ENCODE data around the gene CCNI2.

Gene CCNI2

DNA sequence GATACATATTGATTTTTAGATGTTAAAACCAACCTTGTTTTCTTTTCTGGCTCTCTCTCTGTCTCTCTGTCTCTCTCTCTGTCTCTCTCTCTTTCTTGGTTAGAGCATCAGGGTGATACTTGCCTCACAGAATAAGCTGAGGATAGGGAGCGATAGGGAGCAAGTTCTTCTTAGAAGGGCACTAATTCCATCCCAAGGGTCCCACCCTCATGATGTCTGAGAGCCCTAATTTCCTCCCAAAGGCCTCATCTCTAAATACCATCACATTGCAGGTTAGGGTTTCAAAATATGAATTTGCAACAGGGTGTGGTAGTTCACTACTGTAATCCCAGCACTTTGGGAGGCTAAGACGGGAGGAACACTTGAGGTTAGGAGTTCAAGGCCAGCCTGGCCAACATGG is 5.1 kb upstream of the CCNI2 start:
- ATAC-seq (replicated peaks) (no peak), DNase-seq (no peak)
- H3K4me3 Mint-ChIP-seq, result no peak overlapping the region
- peaks cover 5 to 12% of the 10 kb centered on the region in 2 donors for H3K4me1 Mint-ChIP-seq
- no peak overlapping the region for H3K27ac Mint-ChIP-seq
- peaks cover 0 to 3% of the 10 kb centered on the region in 2 donors for H3K36me3 Mint-ChIP-seq
- peaks cover 23 to 31% of the 10 kb centered on the region in 2 donors for H3K27me3 Mint-ChIP-seq
- H3K9me3 Mint-ChIP-seq, result peaks cover 0 to 2% of the 10 kb centered on the region in 2 donors

DNA sequence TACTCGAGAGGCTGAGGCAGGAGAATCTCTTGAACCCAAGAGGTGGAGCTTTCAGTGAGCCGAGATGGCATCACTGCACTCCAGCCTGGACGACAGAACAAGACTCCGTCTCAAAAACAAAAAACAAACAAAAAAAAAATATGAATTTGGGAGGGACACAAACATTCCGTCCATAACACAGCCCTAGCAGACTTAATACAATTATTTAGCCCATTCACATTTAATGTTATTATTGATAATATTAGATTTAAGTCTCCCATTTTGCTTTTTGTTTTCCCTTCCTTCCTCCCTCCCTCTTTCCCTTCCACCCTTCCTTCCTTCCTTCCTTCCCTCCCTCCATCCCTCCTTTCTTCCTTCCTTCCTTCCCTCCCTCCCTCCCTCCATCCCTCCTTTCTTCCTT is 4.6 kb upstream of the CCNI2 start:
- H3K4me1 Mint-ChIP-seq, result peaks cover 5 to 8% of the 10 kb centered on the region in 2 donors
- DNase-seq (no peak), ATAC-seq (replicated peaks) (no peak)
- no peak overlapping the region for H3K4me3 Mint-ChIP-seq
- peaks cover 0 to 2% of the 10 kb centered on the region in 2 donors for H3K9me3 Mint-ChIP-seq
- H3K27ac Mint-ChIP-seq, result no peak overlapping the region
- peaks cover 23 to 31% of the 10 kb centered on the region in 2 donors for H3K27me3 Mint-ChIP-seq
- peaks cover 0 to 3% of the 10 kb centered on the region in 2 donors for H3K36me3 Mint-ChIP-seq

DNA sequence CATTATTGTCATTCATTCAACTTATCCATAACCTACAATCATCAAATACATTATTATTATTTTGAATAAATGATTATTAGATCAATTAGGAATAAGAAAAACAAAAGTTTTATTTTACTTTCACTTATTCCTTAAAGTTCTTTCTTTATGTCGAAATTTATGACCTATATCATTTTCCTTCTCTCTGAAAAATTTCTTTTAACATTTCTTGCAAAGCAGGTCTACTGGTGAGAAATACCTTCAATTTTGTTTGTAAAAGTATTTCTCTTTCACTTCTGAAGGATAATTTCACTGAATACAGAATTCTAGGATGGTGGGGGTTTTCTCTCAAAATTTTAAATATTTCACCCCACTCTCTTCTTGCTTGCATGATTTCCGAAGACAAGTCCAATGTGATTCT is 2.6 kb upstream of the CCNI2 start:
- no peak for DNase-seq
- H3K4me3 Mint-ChIP-seq, result no peak overlapping the region
- H3K36me3 Mint-ChIP-seq, result peaks cover 0 to 3% of the 10 kb centered on the region in 2 donors
- H3K27me3 Mint-ChIP-seq, result peaks cover 32 to 42% of the 10 kb centered on the region in 2 donors
- H3K4me1 Mint-ChIP-seq, result no peaks in the 10 kb centered on the region
- H3K9me3 Mint-ChIP-seq, result peaks cover 0 to 2% of the 10 kb centered on the region in 2 donors
- H3K27ac Mint-ChIP-seq, result no peak overlapping the region
- ATAC-seq (replicated peaks), result no peak

DNA sequence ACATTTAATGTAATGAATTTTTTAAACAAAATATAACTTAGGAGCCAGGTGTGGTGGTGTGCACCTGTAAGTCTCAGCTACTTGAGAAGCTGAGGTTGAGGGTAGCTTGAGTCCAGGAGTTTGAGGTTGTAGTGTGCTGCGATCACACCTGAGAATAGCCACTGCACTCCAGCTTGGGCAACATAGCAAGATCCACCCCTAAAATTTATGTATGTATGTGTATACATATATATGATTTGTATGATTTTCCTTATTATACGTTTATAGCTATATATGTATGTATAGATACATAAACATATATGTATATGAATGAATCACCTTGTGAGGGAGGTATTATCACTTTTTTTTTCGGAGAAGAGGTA is 653 bp upstream of the CCNI2 start:
- peak overlapping the region; percentile 56 to 60 for H3K4me3 Mint-ChIP-seq

DNA sequence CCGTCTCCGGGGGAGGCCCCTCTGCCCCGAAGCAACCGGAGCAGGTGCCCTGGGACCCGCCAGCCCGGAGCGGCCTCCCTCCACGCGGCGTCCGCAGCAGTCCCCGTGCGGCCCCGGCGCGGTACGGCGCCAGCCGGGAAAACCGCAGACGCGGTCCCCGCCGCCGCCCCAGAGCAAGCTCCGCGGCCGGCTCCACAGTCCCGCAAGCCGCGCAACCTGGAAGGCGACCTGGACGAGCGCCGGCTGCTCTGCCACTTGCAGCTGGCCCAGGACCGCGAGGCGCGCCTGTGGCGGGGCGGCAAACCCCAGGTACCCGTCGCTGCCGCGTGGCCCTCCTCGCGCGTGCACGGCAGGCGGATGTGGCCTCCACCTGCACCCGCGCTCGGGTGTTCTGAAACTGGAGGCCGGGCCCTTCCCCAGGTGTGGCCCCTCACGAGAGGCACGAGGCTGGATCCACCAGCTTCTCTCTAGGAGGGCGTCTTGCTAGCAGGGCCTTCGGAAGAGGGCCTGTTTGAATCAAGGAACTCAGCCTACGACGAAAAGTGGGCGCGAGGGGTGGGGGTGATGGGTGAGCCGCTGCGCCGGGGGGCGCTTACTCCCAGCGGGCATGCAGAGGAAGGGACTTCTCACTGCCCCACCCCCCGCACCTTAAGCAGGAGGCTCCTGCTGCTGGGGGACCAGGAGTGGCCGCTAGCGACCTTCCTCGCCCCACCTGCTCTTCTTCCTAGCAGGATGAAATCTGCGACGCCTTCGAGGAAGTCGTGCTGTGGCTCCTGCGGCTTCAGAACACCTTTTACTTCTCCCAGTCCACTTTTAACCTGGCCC is 602 bp downstream of the CCNI2 start:
- H3K4me3 Mint-ChIP-seq, result peak overlapping the region; percentile 60 to 61
- ATAC-seq (replicated peaks), result peak; percentile 14 to 20
- peaks cover 11 to 16% of the 10 kb centered on the region in 2 donors for H3K4me1 Mint-ChIP-seq
- H3K27ac Mint-ChIP-seq, result peak overlapping the region; percentile 42
- H3K9me3 Mint-ChIP-seq, result no peaks in the 10 kb centered on the region
- DNase-seq, result no peak
- peaks cover 31 to 42% of the 10 kb centered on the region in 2 donors for H3K27me3 Mint-ChIP-seq
- peaks cover 0 to 3% of the 10 kb centered on the region in 2 donors for H3K36me3 Mint-ChIP-seq

More for the DNA sequence above, 653 bp upstream of the CCNI2 start:
- Mint-ChIP-seq H3K36me3 (peaks cover 0 to 3% of the 10 kb centered on the region in 2 donors), H3K4me1 (peaks cover 7 to 9% of the 10 kb centered on the region in 2 donors), H3K9me3 (peaks cover 0 to 2% of the 10 kb centered on the region in 2 donors), H3K27ac (no peak overlapping the region), H3K27me3 (peaks cover 32 to 42% of the 10 kb centered on the region in 2 donors)
- DNase-seq (no peak), ATAC-seq (replicated peaks) (no peak)

DNA sequence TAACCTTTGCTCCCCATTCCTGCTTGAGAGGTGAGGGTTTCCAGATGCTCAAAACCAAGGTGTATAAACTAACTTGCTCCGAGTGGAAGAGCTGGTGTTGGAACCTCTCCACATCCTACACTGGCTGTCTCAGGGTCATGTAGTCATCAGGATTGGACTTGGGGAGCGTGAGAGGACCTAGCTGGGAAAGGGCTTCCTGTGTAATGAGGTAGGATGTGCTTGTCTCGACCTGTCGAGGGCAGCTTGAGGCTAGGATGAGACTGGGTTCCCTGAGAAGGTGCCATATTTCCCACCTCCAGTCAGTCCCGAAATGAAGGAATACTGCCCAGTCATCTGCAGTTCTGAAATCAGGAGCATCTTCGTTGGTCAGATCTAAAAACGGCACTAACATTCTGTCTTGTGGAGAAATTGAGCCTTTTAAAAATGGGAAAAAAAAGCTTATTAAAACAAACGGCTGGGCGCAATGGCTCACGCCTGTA is 1.3 kb downstream of the CCNI2 start:
- peaks cover 11 to 16% of the 10 kb centered on the region in 2 donors for H3K4me1 Mint-ChIP-seq
- H3K9me3 Mint-ChIP-seq, result no peaks in the 10 kb centered on the region
- peaks cover 26 to 43% of the 10 kb centered on the region in 2 donors for H3K27me3 Mint-ChIP-seq
- ATAC-seq (replicated peaks) (no peak), DNase-seq (no peak)
- H3K4me3 Mint-ChIP-seq, result peak overlapping the region; percentile 11 to 60
- no peaks in the 10 kb centered on the region for H3K36me3 Mint-ChIP-seq
- H3K27ac Mint-ChIP-seq, result no peak overlapping the region

DNA sequence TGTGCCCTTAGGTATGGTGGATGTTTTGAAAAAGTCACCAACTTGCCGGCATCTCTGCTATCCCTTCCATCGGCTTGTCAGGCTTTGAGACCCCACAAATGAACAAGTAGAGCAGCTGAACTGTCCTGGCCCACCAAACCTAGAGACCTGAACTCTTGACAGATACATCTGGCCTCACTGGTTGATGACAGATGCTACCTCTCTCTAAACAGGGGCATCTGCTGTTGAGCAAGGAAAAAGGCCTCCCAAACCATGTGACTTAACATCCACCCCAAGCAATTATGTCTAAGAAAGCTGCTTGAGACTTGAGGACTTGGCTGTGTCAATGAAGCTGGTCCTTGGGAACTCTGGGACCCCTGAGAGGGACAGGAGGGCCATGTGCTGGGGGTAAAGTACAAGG is 2.3 kb downstream of the CCNI2 start:
- Mint-ChIP-seq H3K36me3 (no peaks in the 10 kb centered on the region), H3K4me3 (no peak overlapping the region), H3K4me1 (peaks cover 11 to 16% of the 10 kb centered on the region in 2 donors), H3K9me3 (no peaks in the 10 kb centered on the region), H3K27me3 (peaks cover 26 to 50% of the 10 kb centered on the region in 2 donors), H3K27ac (no peak overlapping the region)
- no peak for DNase-seq
- no peak for ATAC-seq (replicated peaks)

DNA sequence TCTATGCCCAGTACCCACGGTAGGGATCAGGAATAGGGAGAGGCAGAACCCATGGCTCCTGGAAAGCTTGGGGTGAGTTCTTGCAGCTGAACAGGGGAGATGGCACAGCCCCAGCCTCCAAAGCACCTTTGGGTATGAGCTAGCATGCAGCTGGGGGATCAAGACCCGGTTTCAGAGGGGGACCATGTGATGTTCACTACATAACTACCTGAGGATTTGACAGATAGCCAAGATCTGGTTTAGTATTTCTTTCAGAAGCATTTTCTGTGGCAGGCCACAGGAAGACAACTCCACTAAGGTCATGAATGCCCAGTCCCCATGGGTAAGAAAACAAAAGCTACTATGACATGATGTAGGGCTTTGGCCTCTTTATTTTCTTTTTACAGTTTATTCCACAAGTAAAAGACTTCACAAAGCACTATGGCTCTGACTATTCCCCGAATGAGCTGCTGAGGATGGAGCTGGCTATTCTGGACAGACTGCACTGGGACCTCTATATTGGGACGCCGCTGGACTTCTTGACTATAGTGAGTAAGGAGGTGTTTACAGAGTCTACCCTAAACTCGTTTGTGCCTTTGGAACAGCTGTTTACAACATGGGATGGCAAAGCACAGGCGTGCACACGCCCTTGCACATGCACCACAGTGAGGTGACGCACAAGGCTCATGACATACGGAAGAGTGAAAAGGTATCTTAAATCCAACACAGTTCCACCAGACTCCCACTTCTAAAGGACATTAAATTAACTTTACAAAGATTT is 3.4 kb downstream of the CCNI2 start:
- Mint-ChIP-seq H3K9me3 (no peaks in the 10 kb centered on the region), H3K4me1 (peaks cover 11 to 16% of the 10 kb centered on the region in 2 donors), H3K36me3 (no peaks in the 10 kb centered on the region), H3K4me3 (no peak overlapping the region), H3K27ac (peak overlapping the region; percentile 21), H3K27me3 (peaks cover 18 to 48% of the 10 kb centered on the region in 2 donors)
- DNase-seq (no peak), ATAC-seq (replicated peaks) (no peak)

DNA sequence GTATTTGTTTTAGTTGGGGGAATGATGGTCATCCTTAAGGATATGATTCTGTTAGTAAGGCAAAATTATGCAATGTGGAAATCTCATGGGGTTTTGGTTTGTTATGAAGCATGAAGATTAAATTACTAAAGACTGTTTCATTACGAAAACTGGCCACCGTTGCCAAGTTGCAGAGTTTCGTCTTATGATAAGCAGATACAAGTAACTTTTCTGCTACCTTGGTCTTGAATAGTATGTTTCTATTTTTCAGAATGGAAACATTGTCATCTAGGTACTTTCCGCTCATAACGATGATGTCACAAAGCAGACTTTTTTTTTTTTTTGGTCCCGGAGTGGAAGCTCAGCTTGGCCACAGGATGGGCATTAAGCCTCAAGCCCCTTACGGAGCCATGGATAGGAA is 4.2 kb downstream of the CCNI2 start:
- Mint-ChIP-seq H3K4me1 (peaks cover 11 to 16% of the 10 kb centered on the region in 2 donors), H3K9me3 (no peaks in the 10 kb centered on the region), H3K27me3 (peaks cover 13 to 41% of the 10 kb centered on the region in 2 donors), H3K27ac (peak overlapping the region; percentile 68), H3K4me3 (no peak overlapping the region), H3K36me3 (no peaks in the 10 kb centered on the region)
- DNase-seq, result no peak
- peak in 1 of 2 donors; percentile 61 for ATAC-seq (replicated peaks)

DNA sequence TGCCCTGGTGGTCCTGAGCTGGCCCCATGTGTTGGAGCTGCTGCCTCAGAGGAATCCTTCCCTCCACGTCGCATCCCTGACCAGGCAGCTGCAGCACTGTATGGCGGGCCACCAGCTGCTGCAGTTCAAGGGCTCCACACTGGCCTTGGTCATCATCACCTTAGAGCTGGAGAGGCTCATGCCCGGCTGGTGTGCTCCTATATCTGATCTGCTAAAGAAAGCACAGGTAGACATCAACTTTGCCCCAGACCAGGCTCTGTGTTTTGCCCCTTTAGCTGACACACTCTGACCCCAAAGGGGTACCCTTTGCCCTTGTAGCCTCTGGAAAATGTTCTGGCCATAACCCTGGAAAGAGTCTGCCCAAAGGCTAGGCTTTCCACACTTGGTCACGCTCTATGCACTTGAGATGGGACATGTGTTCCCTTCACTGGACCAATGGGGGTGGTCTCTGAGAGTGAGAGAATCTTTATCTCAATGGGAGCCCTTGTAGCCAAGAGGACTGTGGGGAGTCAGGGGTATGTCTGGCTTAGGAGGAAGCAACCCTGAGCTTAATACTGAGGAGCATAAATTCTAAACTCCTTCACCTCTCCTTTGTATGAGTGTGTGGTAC is 4.8 kb downstream of the CCNI2 start:
- ATAC-seq (replicated peaks) (no peak), DNase-seq (no peak)
- peaks cover 13 to 41% of the 10 kb centered on the region in 2 donors for H3K27me3 Mint-ChIP-seq
- H3K4me1 Mint-ChIP-seq, result peaks cover 11 to 16% of the 10 kb centered on the region in 2 donors
- H3K27ac Mint-ChIP-seq, result peak overlapping the region; percentile 65
- H3K36me3 Mint-ChIP-seq, result no peaks in the 10 kb centered on the region
- no peaks in the 10 kb centered on the region for H3K9me3 Mint-ChIP-seq
- H3K4me3 Mint-ChIP-seq, result no peak overlapping the region

DNA sequence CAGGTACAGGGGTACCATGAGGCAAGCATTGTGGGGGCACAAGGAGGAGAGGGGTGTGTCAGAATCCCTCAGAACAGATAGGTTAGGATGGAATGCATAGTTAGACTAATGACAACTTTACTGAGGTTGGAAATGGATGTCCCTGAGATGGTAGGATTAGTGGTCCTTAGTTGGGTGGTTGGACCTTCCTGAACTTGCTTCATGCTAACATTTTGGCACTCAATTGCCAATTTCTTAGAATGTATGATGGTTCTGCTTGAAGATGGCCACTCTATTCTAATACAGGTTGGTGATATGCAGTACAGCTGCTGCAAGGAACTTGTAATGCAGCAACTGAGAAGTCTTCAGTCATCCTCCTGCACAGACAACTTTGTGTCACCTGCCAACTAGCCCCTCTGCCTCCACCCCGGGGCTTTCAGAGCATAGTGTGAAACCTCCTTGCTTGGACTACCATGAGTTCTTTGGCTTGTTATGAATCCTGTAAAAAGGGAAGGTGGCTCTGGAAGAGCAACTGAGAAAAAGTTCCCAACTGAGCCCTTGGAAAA is 5.4 kb downstream of the CCNI2 start:
- H3K4me1 Mint-ChIP-seq, result peaks cover 11 to 16% of the 10 kb centered on the region in 2 donors
- no peak overlapping the region for H3K4me3 Mint-ChIP-seq
- peaks cover 13 to 41% of the 10 kb centered on the region in 2 donors for H3K27me3 Mint-ChIP-seq
- no peak overlapping the region for H3K27ac Mint-ChIP-seq
- no peak for ATAC-seq (replicated peaks)
- H3K36me3 Mint-ChIP-seq, result no peaks in the 10 kb centered on the region
- DNase-seq, result no peak
- no peaks in the 10 kb centered on the region for H3K9me3 Mint-ChIP-seq

DNA sequence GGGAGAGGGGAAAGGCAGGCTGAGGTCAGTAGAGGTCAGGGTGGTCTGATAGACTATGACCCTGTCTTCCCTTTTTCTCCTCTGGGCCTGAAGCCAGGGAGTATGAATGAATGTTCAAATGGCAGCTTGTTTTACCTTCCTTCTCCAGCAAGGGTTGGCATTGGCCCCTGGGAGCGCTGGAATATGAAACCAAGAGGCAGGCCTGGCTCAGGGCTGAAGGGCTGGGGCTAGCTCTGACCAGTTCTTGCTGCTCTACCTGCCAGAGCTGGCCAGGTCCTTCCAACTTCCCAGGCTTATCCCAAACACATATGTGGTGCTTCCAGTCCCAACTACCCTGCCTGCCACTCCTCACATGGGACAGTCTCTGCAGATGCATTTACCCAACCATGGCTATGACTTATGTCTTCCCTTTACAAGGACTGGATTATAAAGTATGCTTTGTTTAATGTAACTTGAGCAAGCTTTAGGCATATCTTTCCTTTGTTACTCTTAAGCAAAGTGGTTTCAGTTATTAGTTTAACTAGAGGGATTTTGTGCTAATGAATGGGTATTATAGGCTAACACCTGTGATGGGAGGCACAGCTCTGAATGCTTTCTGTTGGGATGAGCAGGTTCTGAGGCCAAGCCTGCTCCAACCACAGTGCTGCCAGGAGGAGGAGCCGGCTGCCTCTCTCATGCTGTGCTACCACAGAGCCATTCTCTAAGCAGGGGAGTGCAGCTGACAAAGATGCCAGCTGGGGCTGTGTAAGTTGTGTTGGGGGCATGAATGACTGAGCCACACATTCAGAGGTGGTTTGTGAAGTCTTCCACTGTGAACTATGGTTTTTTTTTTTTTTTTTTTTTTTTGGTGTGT is 6.1 kb downstream of the CCNI2 start:
- Mint-ChIP-seq H3K36me3 (no peaks in the 10 kb centered on the region), H3K27me3 (peaks cover 8 to 35% of the 10 kb centered on the region in 2 donors), H3K4me1 (peaks cover 11 to 16% of the 10 kb centered on the region in 2 donors), H3K9me3 (no peaks in the 10 kb centered on the region), H3K27ac (no peak overlapping the region), H3K4me3 (no peak overlapping the region)
- DNase-seq, result no peak
- peak; percentile 27 to 34 for ATAC-seq (replicated peaks)

DNA sequence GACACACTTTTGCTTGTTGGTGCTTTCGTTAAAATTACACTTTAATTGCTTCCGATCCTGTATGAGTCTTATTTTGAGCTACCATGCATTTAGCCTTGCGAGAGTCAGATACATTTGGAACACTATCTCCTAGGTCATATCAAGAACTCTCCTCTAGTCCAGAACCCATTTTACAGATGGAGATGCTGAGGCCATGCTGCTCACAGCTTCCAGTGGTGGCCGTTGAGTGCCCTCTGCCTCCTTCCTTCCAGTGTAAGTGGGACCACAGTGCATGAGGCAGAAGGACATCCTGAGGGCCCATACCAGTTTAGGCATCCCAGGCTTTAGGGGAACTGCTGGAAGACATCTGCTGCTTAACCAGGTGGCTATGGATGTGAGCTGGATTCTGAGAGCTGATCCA is 6.9 kb downstream of the CCNI2 start:
- Mint-ChIP-seq H3K9me3 (no peaks in the 10 kb centered on the region), H3K36me3 (no peaks in the 10 kb centered on the region), H3K27me3 (peaks cover 4 to 30% of the 10 kb centered on the region in 2 donors), H3K4me3 (no peak overlapping the region), H3K27ac (no peak overlapping the region), H3K4me1 (peaks cover 11 to 16% of the 10 kb centered on the region in 2 donors)
- ATAC-seq (replicated peaks) (no peak), DNase-seq (no peak)
